RWPE2 (cell line): ENCODE measurements around the gene STX2.
A peak's percentile ranks its signal among the peaks of the same experiment; 100 is the strongest.

Source experiments
- ATAC-seq: fragments of 200-7000 bp; cut with Tn5 transposase; 3 replicates; pipeline ENCODE4 v1.9.1; 2021; ENCODE audit warnings: low read depth
- DNase-seq: peaks from one replicate; pipeline ENCODE4 v3.0.0-alpha.2; 2020; ENCODE audit warnings: low spot score
- H3K27ac ChIP-seq: fragments of 450-650 bp; 2 replicates; pipeline ENCODE4 v1.5.1; 2017; ENCODE audit warnings: mild to moderate bottlenecking; ENCODE audit not compliant: poor library complexity, severe bottlenecking
- H3K27me3 ChIP-seq: fragments of 250-450 bp; sonication (Bioruptor Pico); 2 replicates; pipeline ENCODE4 v1.5.1; 2021; ENCODE audit warnings: mild to moderate bottlenecking, moderate library complexity; ENCODE audit not compliant: insufficient read depth, poor library complexity, severe bottlenecking
- H3K36me3 ChIP-seq: fragments of 250-450 bp; sonication (Bioruptor Pico); 2 replicates; pipeline ENCODE4 v1.5.1; 2020; ENCODE audit warnings: low read depth, mild to moderate bottlenecking, moderate library complexity
- H3K4me1 ChIP-seq: fragments of 250-450 bp; sonication (Bioruptor Pico); 2 replicates; pipeline ENCODE4 v1.5.1; 2021; ENCODE audit warnings: mild to moderate bottlenecking, moderate library complexity; ENCODE audit not compliant: insufficient read depth, poor library complexity, severe bottlenecking
- H3K4me3 ChIP-seq: fragments of 250-450 bp; sonication (Bioruptor Pico); 2 replicates; pipeline ENCODE4 v1.5.1; 2021; ENCODE audit warnings: mild to moderate bottlenecking, moderate library complexity; ENCODE audit not compliant: severe bottlenecking
- H3K9me3 ChIP-seq: fragments of 250-450 bp; sonication (Bioruptor Pico); 2 replicates; pipeline ENCODE4 v1.5.1; 2021; ENCODE audit warnings: mild to moderate bottlenecking, moderate library complexity; ENCODE audit not compliant: severe bottlenecking
- CTCF ChIP-seq: fragments of 450-650 bp; IDR thresholded peaks from one replicate; pipeline ENCODE4 v1.5.1; 2017; ENCODE audit warnings: mild to moderate bottlenecking, moderate library complexity; ENCODE audit not compliant: poor library complexity, severe bottlenecking

The STX2 gene

DNA sequence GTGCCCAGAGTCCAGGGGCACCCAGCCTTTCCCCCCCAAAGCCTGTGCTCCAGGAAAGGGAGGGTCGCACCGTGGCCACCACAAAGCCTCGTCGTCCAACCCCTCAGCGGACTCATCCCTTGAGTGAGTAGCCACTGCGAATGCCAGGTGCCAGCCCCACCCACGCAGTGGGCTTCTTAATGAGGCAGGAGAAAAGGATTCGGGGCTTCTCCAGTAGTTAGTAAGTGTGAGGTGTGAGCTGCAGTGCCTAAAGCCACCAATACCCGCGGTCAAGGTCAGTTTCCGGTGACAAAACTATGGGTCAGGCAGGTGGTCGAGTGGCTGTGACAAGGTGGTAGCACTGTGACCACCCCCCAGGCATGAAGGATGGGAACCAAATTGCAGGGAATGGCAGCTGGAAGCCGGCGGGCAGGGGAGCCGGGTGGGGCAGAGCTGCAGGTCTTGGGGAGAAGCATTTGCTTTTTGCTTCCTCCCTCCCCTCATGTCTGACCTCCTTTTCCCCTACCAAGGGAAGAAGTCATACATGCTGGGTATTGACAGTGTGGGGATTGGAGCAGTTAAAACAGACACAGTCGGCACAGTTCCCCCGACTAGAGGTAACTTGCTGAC lies 40.8 kb upstream of the STX2 start:
- Histone ChIP-seq H3K4me3 (no peak overlapping the region), H3K27me3 (no peaks in the 10 kb centered on the region), H3K9me3 (no peaks in the 10 kb centered on the region), H3K36me3 (peaks cover 31% of the 10 kb centered on the region), H3K4me1 (no peaks in the 10 kb centered on the region), H3K27ac (no peak overlapping the region)
- TF ChIP-seq CTCF = no peak
- ATAC-seq (peak; percentile 16), DNase-seq (no peak)

DNA sequence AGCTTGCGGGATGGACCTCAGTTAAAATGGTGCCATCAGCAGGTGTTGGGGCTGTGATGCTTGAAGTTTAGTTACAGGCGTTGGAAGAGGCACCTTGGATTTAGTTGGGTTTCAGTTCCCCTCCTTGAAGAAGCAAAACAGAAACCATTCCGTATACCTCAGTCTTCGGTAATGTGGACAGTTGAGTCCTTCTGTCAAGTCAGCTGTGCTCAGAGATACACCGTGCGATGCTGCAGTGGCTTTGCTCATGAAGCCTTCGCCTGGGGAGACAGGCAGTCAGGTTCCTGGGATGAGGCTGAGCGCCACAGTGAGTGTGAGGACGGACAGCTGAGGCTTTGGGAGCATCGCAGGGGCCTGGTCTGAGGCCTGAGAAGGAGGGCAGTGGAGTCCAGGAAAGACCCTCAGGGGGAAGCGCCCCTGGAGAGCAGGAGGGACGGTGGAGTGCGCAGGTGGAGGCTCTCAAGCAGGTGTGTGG lies 40.2 kb upstream of the STX2 start:
- H3K4me1 ChIP-seq = no peaks in the 10 kb centered on the region

GRCh38 chr12:130878193-130879185 lies 39.4 kb upstream of the STX2 start:
- peaks cover 7% of the 10 kb centered on the region for H3K4me1 ChIP-seq
- no peak overlapping the region for H3K27ac ChIP-seq
- H3K9me3 ChIP-seq = no peaks in the 10 kb centered on the region
- DNase-seq (no peak), ATAC-seq (peak; percentile 15)
- no peaks in the 10 kb centered on the region for H3K27me3 ChIP-seq
- no peak overlapping the region for H3K4me3 ChIP-seq
- H3K36me3 ChIP-seq = peaks cover 45% of the 10 kb centered on the region
- no peak for TF ChIP-seq CTCF

More for the DNA sequence above, 40.2 kb upstream of the STX2 start:
- H3K4me3 ChIP-seq = no peak overlapping the region
- ATAC-seq = peak; percentile 26
- peaks cover 37% of the 10 kb centered on the region for H3K36me3 ChIP-seq
- no peak overlapping the region for H3K27ac ChIP-seq
- no peak for TF ChIP-seq CTCF
- no peaks in the 10 kb centered on the region for H3K27me3 ChIP-seq
- no peak for DNase-seq
- no peaks in the 10 kb centered on the region for H3K9me3 ChIP-seq

GRCh38 chr12:130877333-130877732 lies 38.3 kb upstream of the STX2 start:
- Histone ChIP-seq H3K27ac (no peak overlapping the region), H3K36me3 (peaks cover 56% of the 10 kb centered on the region), H3K27me3 (no peaks in the 10 kb centered on the region), H3K4me1 (peaks cover 10% of the 10 kb centered on the region), H3K9me3 (no peaks in the 10 kb centered on the region), H3K4me3 (no peak overlapping the region)
- DNase-seq = no peak
- ATAC-seq = no peak
- no peak for TF ChIP-seq CTCF
